NCI-H1048 (cell line): Measurements from ENCODE around the gene PSMD1.
"Not testable (repeated sequence)": the region's sequence is repeated elsewhere in the genome, so short reads cannot be mapped to it uniquely, and the experiment has no call there.

Source experiments
- DNase-seq: peaks from one replicate; lab custom pipeline; 2025; lab: John Stamatoyannopoulos, UW

PSMD1 gene

DNA sequence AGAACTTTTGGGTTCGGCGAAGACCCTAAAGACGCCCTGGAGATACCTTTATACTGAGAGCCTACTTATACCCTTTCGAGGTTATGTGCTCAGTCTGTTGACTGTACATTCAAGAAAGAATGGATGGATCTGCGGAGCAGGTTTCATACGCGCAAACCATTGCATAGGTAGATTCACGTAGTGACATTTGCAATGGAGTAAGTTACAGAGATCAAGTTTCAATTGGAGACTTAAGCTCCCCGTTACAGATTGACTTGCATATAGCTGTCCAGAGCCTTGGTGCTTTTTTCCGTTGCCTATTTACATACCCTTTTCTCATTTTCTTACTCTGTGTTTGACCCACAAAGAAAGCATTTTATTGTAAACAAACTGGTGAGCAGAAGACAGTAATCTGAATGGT, 923 bp downstream of the PSMD1 start:
- no peak for DNase-seq

DNA sequence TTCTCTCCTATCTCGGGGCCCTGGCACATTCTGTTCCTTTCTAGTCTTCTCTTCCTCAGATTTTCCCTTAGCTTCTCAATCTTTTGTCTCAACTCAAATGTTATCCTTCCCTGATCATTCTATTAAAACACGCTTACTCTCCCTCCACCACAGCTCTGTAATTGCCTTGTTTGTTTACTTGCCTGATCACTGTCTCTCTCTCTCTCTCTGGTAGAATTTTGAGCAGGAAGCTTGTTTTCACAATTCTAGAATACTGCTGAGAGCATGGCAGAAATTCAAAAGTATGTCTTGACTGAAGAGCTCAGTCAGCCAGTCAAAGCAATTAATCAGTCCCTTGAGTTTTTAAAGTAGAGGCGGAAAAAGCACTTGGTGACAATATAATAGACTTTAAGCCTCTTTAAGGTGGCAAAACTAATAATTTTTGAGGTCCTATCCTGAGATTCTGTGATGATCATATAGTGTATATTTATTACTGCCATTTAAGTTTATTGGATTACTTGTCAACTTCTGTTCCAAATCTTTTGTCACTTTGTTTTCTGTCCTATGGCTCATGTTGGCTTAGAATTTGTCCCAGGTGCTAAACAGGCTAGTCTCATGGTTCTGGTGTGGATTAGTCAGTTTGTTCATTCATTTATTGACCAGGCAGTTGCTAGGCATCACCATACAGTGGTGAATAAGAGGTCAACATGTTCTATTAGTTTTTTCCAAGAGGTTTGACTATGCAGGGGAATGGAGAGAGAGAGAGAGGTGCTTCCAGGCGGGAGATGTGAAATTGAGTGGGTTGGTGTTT, 2.3 kb downstream of the PSMD1 start:
- DNase-seq = no peak

DNA sequence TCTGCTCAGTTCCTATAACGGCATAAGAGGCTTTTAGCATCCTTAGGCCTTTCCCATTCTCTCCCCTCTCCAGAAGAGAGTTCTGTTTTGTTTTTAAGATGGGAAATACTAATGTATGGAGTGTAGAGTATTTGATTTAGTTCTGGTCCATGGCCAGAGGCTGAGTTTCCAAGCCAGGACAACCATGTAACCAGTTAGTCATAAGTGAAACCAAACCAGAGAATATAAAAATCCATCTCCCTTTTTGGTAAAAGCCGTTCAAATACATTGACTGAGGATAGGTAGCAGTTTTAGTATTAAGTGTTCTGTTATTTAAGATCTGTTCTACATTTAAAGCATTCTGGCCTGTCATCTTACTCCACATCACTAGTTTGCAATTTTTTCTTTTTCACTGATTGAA, 3.1 kb downstream of the PSMD1 start:
- no peak for DNase-seq

DNA sequence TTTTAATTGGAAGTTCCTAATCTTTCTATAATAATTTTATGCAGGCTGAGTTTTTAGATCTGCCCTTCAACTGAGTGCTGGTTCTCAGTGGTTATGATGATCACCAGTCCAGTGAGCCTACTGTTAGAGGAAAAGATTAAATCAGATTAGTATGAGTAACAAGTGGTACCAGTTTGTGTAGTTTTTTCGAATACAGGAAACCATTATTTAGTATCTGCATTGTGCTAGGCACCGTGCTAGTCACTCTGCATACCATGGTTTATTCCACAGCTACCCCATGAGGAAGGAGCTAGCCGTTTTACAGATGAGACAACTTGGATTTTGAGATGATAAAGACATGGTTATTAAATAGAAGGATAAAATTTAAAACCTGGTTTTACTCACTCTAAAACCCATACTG, 6.1 kb downstream of the PSMD1 start:
- DNase-seq = no peak

DNA sequence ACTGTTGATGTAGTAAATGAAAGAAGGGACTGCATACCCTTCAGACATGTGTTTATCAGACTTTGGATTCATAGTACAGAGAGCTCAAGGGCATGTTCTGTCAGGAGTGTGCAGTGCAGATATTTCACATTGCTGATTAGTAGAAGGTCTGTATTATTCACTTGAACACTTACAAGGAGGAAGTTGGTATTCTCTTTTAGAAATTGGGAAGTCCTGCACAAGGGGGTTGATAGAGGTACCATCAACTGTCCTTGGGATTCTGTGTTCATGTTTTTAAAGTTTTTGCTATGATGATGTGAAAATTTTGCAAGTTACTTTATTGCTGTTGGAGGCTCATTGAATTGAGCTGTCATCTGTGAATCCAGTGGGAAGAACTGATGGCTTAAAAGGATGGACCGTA, 6.7 kb downstream of the PSMD1 start:
- DNase-seq = no peak

DNA sequence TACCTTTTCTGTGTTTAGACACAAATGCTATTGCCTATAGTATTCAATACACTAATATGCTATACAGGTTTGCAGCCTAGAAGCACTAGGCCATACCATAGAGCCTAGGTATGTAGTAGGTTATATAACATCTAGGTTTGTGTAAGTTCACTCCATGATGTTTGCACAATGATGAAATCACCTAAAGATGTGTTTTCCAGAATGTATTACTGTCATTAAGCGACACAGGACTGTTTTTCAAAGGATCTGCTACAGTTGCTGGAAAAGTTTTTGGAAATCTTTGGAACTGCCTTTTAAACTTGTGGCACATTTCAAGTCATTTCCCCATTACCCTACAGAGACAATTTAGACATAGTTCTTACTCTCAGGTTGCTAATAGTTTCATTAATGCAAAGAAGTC, 9.3 kb downstream of the PSMD1 start:
- no peak for DNase-seq

DNA sequence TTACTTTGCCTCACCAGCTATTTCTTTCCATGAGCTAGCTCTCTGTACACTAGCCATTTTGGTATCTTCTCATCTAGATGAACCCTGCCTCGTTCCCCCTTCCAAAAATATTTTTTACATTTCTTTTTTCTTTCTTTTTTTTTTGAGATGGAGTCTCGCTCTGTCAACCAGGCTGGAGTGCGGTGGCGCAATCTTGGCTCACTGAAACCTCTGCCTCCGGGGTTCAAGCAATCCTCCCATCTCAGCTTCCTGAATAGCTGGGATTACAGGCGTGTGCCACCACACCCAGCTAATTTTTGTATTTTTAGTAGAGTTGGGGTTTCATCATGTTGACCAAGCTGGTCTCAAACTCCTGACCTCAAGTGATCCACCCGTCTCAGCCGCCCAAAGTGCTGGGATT, 10.9 kb downstream of the PSMD1 start:
- not testable (repeated sequence) for DNase-seq

DNA sequence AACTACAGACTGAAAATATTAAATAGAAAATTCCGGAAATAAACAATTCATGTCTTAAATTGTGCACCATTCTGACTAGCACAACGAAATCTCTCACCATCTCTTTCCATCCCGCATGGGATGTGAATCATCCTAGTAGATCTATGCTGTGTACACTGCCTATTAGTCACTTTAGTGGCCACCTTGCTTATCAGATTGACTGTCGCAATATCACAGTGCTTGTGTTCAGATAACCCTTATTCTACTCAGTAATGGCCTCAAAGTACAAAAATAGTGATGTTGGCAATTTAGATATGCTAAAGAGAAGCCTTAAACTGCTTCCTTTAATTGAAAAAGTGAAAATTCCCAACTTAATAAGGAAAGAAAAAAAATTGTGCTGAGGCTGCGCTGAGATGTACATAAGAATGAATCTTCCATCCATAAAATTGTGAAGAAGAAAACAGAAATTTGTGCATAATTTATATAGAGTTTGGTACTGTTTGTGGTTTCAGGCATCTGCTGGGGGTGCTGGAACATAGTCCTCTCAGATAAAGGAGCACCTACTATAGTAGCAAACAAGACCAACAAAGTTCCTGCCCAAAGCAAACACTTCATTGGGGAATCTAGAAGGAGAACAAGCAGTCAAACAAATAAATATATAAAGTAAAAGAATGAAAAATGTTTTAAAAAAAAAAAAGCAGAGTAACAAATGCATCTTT, 12.0 kb downstream of the PSMD1 start:
- no peak for DNase-seq

DNA sequence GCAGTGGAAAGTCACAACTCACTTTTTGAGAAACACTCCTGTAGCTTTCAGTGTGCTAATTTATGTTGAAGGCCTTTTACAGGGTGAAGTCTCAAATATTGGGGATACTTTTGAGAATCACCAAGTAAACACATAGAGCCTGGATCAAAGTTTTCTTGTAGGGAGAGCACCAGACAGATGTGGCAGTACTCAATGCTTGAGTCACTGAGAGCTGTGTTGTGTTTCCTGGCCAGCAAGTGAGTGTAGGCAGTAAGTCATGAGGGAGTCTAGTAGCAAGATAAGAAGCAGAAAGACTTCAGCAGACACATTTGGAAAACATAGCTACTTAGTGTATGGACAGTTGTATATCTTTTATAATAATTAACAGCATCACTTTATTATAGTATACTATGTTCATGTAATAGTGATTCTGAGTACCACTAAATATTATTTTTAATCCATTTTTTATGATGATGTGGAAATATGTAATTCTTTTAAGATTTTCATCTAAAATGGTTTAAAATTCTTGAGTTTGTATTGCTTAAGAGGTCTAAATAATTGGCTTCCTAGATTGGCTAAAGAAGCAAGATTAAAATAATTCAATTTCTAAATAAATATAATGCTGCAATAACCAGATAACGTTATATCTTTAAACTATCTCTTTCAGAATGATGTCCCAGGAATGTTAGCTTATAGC, 12.8 kb downstream of the PSMD1 start:
- DNase-seq = no peak

DNA sequence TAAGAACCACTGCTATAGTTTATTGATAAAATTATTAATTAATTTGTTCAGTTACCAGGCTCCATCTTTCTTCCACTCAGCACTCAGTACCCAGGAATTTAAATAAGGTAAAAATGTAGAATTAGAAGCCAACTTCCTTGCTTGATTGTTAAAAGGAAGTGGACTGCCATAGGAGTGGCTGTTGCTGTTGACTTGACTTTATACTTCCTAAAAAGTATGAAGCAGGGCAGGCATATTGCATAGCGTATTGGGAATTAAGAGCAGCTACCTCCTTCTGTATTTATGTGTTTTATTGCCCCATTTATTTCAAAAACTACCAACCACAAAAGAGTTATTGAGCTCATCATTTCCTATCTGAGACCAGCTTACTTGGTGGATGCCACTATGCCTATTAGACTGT, 27.9 kb downstream of the PSMD1 start:
- no peak for DNase-seq

DNA sequence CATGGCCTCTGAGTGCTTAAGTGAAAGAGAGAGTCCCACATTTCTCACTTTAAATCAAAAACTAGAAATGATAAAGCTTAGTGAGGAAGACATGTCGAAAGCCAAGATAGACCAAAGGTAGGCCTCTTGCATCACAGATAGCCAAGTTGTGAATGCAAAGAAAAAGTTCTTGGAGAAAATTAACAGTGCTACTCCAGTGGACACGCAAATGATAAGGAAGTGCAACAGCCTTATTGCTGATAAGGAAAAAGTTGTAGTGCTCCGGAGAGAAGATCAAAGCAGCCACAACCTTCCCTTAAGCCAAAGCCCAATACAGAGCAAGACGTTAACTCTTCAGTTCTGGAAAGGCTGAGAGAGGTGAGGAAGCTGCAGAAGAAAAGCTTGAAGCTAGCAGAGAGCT, 32.1 kb downstream of the PSMD1 start:
- DNase-seq = no peak

DNA sequence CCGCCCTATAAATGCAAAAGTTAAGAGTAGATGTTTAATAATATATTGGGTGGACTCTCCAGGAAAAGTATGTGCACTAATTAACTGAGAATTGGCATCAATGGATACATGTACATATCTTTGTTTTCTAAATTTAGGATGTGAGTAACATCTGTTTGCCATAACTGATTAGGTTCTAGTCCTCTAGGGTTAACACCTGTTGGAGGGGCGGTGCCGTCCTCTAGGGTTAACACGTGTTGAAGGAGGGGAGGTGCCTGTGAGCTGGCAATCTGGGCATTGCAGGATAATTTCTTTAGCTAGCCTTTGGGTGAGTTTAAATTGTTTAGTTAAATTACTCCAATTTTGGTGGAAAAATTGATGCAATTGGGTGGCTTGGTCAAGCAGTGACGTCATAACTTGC, 37.3 kb downstream of the PSMD1 start:
- DNase-seq = no peak

DNA sequence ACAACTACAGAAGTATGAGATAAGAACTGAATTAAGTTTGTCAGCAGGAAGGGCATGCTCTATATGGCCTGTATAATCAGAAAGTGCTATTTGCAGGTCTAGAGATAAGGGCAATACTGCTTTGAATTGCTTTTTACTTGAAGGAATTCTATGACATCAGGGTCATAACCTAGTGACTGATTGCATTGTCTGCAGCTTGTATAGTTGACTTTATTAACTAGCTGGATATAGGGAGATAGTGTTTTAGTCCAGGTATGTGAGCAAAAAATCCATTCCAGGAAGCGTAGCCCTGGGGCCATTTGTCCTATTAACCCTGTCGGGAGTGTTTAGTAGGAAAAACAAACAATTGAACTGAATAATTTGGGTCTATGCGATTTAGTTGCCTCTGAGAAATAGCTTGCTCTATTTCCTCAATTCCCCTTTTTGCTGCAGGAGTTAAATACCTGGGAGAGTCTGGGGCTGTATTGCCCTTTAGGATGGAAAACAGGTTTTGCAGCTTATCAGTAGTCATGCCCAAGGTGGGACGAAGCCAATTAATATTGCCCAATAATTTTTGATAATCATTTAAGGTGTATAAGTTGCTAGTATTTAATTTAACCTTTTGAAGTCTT, 38.2 kb downstream of the PSMD1 start:
- no peak for DNase-seq

DNA sequence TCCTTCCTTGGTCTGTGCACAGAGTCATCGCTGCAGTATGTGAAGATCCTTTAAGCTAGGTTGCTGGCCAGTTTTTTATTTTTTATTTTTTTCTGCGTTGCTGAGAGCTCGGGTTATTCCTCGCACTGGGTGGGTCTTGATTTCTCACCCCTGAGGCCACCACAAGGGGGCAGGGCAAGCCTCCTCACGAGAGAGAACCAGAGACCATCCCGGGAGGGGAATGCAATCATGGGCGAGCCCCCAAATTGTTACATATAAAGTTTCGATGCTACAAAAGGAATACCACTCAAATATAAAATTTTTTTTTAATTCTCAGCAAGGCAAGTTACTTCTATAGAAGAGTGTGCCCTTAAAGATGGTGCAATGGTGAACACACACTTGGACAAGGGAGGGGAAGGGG, 43.3 kb downstream of the PSMD1 start:
- no peak for DNase-seq

DNA sequence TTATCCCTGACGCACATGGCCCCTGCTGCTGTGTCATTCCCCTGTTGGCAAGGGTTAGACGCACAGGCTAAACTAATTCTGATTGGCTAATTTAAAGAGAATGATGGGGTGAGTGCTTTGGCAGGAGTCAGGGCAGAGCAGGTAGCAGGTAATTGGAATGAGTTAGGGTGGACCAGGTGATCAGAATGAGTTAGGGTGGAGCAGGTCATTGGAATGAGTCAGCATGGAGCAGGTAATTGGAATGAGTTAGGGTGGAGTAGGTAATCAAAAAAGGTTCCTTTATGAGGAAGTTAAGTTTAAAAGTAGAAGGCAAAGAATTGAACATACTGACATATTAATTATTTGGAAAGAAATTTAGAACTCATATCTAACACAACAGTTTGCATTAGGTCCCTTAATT, 43.7 kb downstream of the PSMD1 start:
- DNase-seq = not testable (repeated sequence)

DNA sequence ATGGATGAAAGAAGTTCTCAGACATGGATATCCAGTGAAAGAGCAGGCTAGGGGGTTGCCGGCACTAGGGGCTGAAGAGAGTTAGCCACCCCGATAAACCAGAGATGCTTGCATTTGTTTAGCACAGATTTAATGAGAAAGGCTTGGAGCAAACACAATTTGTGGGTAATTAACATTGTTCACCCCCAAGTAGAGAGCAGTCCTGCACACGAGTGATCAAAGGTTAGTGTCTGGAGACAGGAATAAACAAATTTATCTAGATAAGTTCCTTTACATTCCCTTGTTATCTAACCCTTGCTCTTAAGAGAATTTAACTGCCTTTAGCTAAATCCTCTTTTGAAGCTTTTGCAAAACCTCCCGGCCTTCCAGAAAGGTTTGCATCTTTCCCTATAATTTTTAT, 44.3 kb downstream of the PSMD1 start:
- DNase-seq = no peak

DNA sequence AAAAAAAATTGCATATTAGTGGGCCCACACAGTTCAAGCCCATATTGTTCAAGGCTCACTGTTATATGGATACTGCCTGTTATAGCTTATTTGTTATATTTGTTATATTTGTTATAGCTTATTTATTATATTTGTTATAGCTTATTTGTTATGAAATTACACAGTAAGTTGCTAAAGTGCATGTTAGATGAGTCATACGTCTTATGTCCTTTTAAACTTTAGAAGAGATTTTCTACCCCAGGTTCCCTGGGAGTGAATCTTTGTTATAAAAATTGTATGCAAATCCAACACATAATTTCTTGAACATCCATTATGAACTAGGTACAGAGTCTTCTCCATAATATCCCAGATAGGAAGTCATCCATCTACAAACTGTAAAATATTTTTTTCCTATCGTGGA, 46.1 kb downstream of the PSMD1 start:
- DNase-seq = no peak

DNA sequence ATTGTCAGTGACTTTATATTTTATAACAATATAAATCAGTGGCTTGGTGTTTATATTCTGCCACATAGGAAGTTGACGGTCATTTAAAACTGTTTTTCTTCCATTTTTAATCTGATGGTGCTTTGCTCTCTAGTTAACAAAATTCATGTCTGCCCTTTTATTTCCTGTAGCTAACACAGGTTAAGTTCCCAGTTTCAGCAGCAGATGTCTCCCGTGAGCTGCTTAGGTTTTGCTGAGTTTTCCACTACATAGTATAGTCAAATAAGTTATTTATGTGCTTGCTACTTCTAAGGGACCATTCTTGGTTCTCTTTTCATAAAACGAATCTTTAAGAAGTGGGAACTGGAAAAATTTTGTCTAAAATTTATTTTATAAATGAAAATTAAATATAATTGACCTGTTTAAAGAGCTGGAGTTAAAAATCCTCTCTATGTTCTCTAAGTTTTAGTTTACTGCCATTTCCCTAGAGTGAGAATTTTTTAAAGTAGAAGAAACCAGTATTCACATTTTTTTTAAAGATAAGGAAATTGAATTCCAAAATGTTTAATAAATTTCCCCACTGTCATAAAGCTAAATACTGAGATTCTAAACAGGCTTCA, 47.5 kb downstream of the PSMD1 start:
- no peak for DNase-seq

DNA sequence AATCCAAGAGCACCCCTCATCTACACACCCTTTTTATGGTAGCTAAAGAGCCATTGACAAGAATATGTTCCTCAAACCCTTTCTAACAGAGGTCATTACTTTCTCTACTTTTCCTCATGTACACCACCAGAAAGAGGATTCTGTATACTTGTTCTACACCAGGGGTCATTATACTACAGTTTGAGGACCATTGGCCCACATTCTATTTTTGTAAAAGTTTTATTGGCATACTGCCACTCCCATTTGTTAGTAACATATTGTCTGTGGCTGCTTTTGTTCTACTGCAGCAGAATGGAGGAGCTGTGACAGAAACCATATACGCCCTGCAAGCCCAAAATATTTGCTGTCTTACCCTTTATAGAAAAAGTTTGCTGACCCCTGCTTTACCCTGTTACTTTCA, 53.9 kb downstream of the PSMD1 start:
- DNase-seq = no peak

DNA sequence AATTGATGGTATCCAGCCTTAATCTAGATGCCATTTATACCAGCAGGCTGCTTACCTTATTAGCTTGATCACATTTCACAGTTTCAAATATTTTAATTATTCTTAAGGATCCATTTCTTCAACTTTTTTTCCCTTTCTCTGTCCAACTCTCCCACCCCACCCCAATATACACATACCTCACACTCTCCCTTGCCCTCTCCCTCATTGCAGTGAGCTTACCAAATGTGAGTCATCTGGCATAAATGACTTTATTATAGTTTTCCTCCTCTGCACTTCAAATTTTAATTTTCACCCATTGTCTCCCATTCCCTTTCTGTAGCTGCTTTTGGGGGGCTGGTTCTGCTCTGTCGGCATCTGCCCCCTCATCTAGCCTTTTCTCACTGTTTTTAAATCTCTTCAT, 55.3 kb downstream of the PSMD1 start:
- no peak for DNase-seq

DNA sequence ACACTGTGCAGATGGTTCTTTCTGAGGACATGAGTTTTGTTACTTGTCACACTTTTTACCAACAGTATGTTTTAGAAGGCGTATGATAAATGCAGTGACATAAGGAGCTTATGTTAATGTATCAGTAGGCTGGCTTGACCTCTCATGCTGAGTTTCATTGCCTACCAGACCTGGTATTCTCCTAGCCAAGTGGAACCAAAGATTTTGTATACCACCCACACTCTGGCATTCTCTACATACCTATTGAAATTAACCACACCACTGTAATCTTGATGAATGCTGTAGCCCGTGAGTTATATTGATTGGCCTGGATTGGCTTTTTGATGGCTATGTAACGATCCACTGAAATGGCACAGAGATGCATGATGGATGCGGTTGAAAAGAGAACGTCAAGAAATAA, 56.8 kb downstream of the PSMD1 start:
- no peak for DNase-seq

DNA sequence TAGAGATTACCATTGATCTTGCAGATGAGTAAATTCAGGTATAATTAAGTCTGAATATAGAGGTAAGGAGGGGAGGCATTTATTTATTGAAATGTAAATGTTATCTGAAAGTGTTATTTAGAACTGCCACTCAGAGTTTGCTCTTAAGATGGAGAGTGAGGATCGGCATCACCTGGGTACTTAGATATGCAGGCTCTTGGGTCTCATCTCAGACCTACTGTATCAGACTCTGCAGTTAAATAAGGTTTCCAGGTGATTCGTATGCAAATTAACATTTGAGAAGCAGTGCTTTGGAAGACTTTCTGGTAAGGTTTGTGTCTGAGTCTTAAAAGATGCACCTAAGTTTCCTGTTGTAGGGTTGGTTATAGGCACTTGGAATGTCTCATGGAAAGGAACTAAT, 59.0 kb downstream of the PSMD1 start:
- DNase-seq = no peak
